GM12878 (cell line): ENCODE results near the gene JMJD4. TPM values are rescaled to one million over a fixed set of nuclear protein-coding genes. Genes with fewer than 3 reads are reported as not detected.

ENCODE experiments used
- ATAC-seq: fragments of 200-7000 bp; cut with Tn5 transposase; 3 replicates; pipeline ENCODE4 v1.9.1; 2020; ENCODE audit warnings: mild to moderate bottlenecking, moderate library complexity
- BruUV-seq: library from RNA; stranded (reverse); fragments of 400-500 nt; replicated peaks from 2 replicates; lab custom pipeline; 2021; lab: Mats Ljungman, UMichigan
- CTCF ChIA-PET: fragments of 300-600 bp; sonication (Branson Sonifier 250); formaldehyde crosslinking; extraction: SDS; loops from one replicate; lab custom pipeline; 2021; ENCODE audit warnings: inconsistent platforms; lab: Yijun Ruan, JAX
- POLR2A ChIA-PET: fragments of 350-600 bp; formaldehyde crosslinking; extraction: SDS; loops from one replicate; lab custom pipeline; 2021; ENCODE audit warnings: inconsistent platforms; lab: Charles Lee
- RAD21 ChIA-PET: fragments of 300-600 bp; sonication (Branson Sonifier 250); formaldehyde crosslinking; loops from one replicate; lab custom pipeline; 2023; ENCODE audit warnings: antibody characterized with exemption; ENCODE audit not compliant: unreplicated experiment; lab: Charles Lee
- SMC1A ChIA-PET: fragments of 300-600 bp; sonication (Branson Sonifier 250); formaldehyde crosslinking; loops from one replicate; lab custom pipeline; 2023; ENCODE audit not compliant: unreplicated experiment, uncharacterized antibody; lab: Charles Lee
- DNase-seq: peaks from one replicate; pipeline ENCODE4 v3.0.0-alpha.2; 2011; ENCODE audit warnings: low read depth, low spot score
- FAIRE-seq: peaks from 3 replicates; lab custom pipeline; 2011; peaks lifted over from hg19 to GRCh38; lab: Jason Lieb, UNC
- H2AFZ ChIP-seq: 2 replicates; pipeline ENCODE4 v1.6.0; 2011; ENCODE audit warnings: low read depth, low read length, control low read depth; ENCODE audit not compliant: control insufficient read depth
- H3K27ac ChIP-seq: 2 replicates; pipeline ENCODE4 v1.5.1; 2011; ENCODE audit warnings: control low read depth; ENCODE audit not compliant: control insufficient read depth, insufficient read depth
- H3K27me3 ChIP-seq, 2 experiments: replicated peaks in 1 of 2; 2 replicates each; pipeline versions ENCODE4 v1.6.0 to v1.6.1; 2011; ENCODE audit warnings: low read length in 1 of 2; ENCODE audit not compliant: control insufficient read depth in 2 of 2, insufficient read depth in 2 of 2
- H3K36me3 ChIP-seq, 2 experiments: 2 replicates each; pipeline ENCODE4 v1.5.1; 2011; ENCODE audit warnings: low read length in 1 of 2; ENCODE audit not compliant: control insufficient read depth in 2 of 2, insufficient read depth in 2 of 2
- H3K4me1 ChIP-seq: 2 replicates; pipeline ENCODE4 v1.6.1; 2011; ENCODE audit warnings: mild to moderate bottlenecking, low read length, moderate library complexity, mixed read lengths; ENCODE audit not compliant: control insufficient read depth, insufficient read depth
- H3K4me2 ChIP-seq: 2 replicates; pipeline ENCODE4 v1.6.0; 2011; ENCODE audit warnings: control low read depth; ENCODE audit not compliant: control insufficient read depth, insufficient read depth
- H3K4me3 ChIP-seq: fragments of 200-600 bp; sonication (generic); 2 replicates; pipeline ENCODE4 v1.5.1; 2016
- H3K79me2 ChIP-seq: 2 replicates; pipeline ENCODE4 v1.6.0; 2011; ENCODE audit warnings: low read length; ENCODE audit not compliant: control insufficient read depth, insufficient read depth
- H3K9ac ChIP-seq: 2 replicates; pipeline ENCODE4 v1.8.0; 2011; ENCODE audit warnings: low read length, control low read depth, mixed read lengths; ENCODE audit not compliant: control insufficient read depth, insufficient read depth
- H3K9me3 ChIP-seq: replicated peaks from 3 replicates; pipeline ENCODE4 v1.5.1; 2011; ENCODE audit warnings: mild to moderate bottlenecking, low read length; ENCODE audit not compliant: control insufficient read depth, insufficient read depth
- H4K20me1 ChIP-seq: 2 replicates; pipeline ENCODE4 v1.6.0; 2011; ENCODE audit not compliant: control insufficient read depth, insufficient read depth
- HCFC1 ChIP-seq: fragments of 150-350 bp; IDR thresholded peaks from 2 replicates; pipeline ENCODE4 v1.6.1; 2014; ENCODE audit warnings: low read length
- NR2C2 ChIP-seq: IDR thresholded peaks from 2 replicates; pipeline ENCODE4 v1.6.1; 2011; ENCODE audit warnings: borderline replicate concordance, low read depth; ENCODE audit not compliant: control insufficient read depth, insufficient read length
- RBBP5 ChIP-seq: fragments of 200-600 bp; sonication (generic); conservative IDR thresholded peaks from 2 replicates; pipeline ENCODE4 v1.6.1; 2016
- SUPT20H ChIP-seq: IDR thresholded peaks from 2 replicates; pipeline ENCODE4 v1.6.1; 2011; ENCODE audit warnings: low read depth, mild to moderate bottlenecking, low read length, moderate library complexity, borderline replicate concordance; ENCODE audit not compliant: control insufficient read depth
- YBX1 ChIP-seq: fragments of 450-650 bp; IDR thresholded peaks from 2 replicates; pipeline ENCODE4 v1.6.1; 2016; ENCODE audit warnings: antibody characterized with exemption
- ZNF207 ChIP-seq: fragments of 450-650 bp; IDR thresholded peaks from 2 replicates; pipeline ENCODE4 v1.6.1; 2014; ENCODE audit warnings: antibody characterized with exemption, mild to moderate bottlenecking, borderline replicate concordance
- WGBS: methylation state at CpG from one replicate; pipeline ENCODE4 v1.1.6; 2016; ENCODE audit warnings: low lambda C conversion rate; ENCODE audit not compliant: insufficient replicate concordance, insufficient coverage; ENCODE audit errors: missing lambda C conversion rate; 5-methylcytosine and 5-hydroxymethylcytosine counted together
- in situ Hi-C: fragments of 300-500 bp; cut with MboI; formaldehyde crosslinking; loops from 9 replicates; pipeline ENCODE4 v1.14.3; 2018; ENCODE audit warnings: mixed read lengths
- intact Hi-C: fragments of 100-400 bp; cut with micrococcal nuclease; formaldehyde crosslinking; loops from one replicate; pipeline ENCODE4 v1.14.2; 2022; ENCODE audit not compliant: unreplicated experiment
- polyA plus RNA-seq, 11 experiments: library from polyadenylated mRNA; depleted of rRNA in 4 of 11; unstranded in 6 of 11; stranded (reverse) in 5 of 11; fragments of >200 nt; fragmentation: Nextera tagmentation in 4 of 11; fragmentation: Illumina TruSeq in 1 of 11; extraction: Ambion mirVana in 4 of 11; extraction: Trizol in 1 of 11; gene quantifications; 1 replicate in 1 of 11; 2 replicates in 10 of 11; pipeline versions ENCODE4 v1.2.1 to v1.2.3, GENCODE V29; 2011 to 2016; ENCODE audit warnings: inconsistent platforms in 2 of 11, missing spikeins in 2 of 11, low read depth in 1 of 11
- total RNA-seq, 4 experiments: library from RNA; depleted of rRNA in 3 of 4; stranded (reverse); fragments of >200 nt in 3 of 4; fragmentation: Illumina TruSeq in 1 of 4; extraction: Trizol in 1 of 4; gene quantifications; 2 replicates each; pipeline versions ENCODE4 v1.2.1 to v1.2.3, GENCODE V29; 2013 to 2021
- TF ChIP-seq, protein P1 (sequence below): fragments of 450-650 bp; IDR thresholded peaks from 2 replicates; pipeline ENCODE4 v1.6.1; 2017; ENCODE audit warnings: mild to moderate bottlenecking, low read depth, inconsistent platforms; ENCODE audit not compliant: poor library complexity, severe bottlenecking
- TF ChIP-seq, protein P2 (sequence below): fragments of 450-650 bp; IDR thresholded peaks from 2 replicates; pipeline ENCODE4 v1.6.1; 2016; ENCODE audit warnings: mild to moderate bottlenecking, moderate library complexity, borderline replicate concordance
- TF ChIP-seq, protein P3 (sequence below): IDR thresholded peaks from 2 replicates; pipeline ENCODE4 v1.6.1; 2011; ENCODE audit warnings: borderline replicate concordance, low read depth, mild to moderate bottlenecking, moderate library complexity, low read length; ENCODE audit not compliant: insufficient read depth, poor library complexity, severe bottlenecking
- TF ChIP-seq, protein P4 (sequence below), 3 experiments: IDR thresholded peaks in 2 of 3; conservative IDR thresholded peaks in 1 of 3; 2 replicates each; pipeline ENCODE4 v1.5.1; 2011; ENCODE audit warnings: low read depth in 3 of 3, low read length in 3 of 3, mild to moderate bottlenecking in 3 of 3, control low read depth in 2 of 3, moderate library complexity in 2 of 3, inconsistent platforms in 1 of 3, mixed read lengths in 1 of 3; ENCODE audit not compliant: control insufficient read depth in 2 of 3, insufficient read depth in 1 of 3; ENCODE audit errors: extremely low read depth in 1 of 3

JMJD4 gene
- total and polyA plus RNA-seq, 10 of the 15 experiments (the other 5 are each of a cell fraction or from before 2014, with no cell fraction given), result 0.89 to 38.3 (median 18.4) TPM

DNA sequence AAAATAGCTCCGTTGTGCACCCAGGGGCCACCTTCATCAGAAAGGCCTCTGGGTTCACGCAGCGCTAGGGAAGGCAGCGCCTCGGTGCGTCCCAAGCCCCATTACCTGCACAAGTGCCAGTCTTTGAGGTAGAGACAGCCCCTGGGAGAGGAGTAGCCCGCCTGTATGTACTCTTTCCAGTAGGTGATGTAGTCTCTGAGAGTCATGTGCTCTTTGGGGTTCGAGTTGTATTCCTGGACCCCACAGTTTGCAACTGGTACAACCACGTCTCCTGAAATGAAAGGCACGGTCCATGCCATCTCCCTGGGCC is 601 bp downstream of the JMJD4 start (continued):
- TF ChIP-seq, protein P1, sequence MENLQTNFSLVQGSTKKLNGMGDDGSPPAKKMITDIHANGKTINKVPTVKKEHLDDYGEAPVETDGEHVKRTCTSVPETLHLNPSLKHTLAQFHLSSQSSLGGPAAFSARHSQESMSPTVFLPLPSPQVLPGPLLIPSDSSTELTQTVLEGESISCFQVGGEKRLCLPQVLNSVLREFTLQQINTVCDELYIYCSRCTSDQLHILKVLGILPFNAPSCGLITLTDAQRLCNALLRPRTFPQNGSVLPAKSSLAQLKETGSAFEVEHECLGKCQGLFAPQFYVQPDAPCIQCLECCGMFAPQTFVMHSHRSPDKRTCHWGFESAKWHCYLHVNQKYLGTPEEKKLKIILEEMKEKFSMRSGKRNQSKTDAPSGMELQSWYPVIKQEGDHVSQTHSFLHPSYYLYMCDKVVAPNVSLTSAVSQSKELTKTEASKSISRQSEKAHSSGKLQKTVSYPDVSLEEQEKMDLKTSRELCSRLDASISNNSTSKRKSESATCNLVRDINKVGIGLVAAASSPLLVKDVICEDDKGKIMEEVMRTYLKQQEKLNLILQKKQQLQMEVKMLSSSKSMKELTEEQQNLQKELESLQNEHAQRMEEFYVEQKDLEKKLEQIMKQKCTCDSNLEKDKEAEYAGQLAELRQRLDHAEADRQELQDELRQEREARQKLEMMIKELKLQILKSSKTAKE, result no peak
- no peak for TF ChIP-seq NR2C2

DNA sequence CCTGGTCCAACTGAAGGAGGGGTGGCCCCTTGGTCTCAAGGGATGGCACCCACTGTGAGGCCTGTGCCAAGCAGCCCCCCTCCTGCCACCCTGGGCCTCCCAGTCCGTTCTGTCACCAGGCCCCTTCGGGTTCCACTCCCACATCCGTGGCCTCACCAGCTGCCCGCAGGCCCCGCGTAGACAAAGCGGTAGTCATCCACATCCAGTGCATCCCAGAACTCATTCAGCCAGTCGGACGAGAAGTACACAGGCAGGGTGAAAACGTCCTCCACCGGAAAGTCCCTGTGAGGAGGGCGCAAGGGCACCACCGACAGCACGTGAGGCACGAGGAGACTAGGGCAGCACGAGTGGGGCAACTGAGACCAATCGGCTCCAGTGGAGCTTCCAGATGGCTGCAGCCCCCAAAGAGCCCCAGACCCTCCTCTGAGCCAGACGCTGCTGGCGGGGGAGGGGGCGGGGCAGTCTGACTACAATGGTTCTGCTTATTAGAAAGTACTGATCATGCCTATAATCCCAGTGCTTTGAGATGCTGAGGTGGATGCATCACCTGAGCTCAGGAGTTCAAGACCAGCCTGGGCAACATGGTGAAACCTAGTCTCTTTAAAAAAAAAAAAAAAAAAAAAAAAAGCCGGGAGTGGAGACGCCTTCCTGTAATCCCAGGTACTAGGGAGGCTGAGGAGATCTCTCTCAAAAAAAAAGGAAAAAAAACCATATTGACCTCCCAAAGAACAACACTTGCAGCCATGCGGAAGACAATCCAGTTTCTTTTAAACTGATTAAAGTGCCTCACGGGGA is 1.2 kb downstream of the JMJD4 start:
- ATAC-seq, result no peak
- ChIA-PET POLR2A (no interaction called here), RAD21 (no interaction called here), CTCF (interaction anchor here (0.9 kb wide), 1 partner anchor 54 kb away, joined by 4 read pairs; no protein-coding TSS in a partner anchor), SMC1A (no interaction called here)
- Histone ChIP-seq H3K4me1 (peaks cover 3% of the 10 kb centered on the region; the same call in 1 of the 2 replicates), H3K36me3 (peaks cover 0 to 6% of the 10 kb centered on the region in 2 experiments; a peak in 3 of 4 replicates), H2AFZ (peak overlapping the region; percentile 25; the same call in 1 of the 2 replicates), H3K4me2 (peak overlapping the region; percentile 93), H3K27me3 (no peaks in the 10 kb centered on the region), H3K9me3 (no peaks in the 10 kb centered on the region), H4K20me1 (no peaks in the 10 kb centered on the region), H3K9ac (peak overlapping the region; percentile 80), H3K79me2 (peaks cover 31% of the 10 kb centered on the region), H3K27ac (peak overlapping the region; percentile 60), H3K4me3 (peak overlapping the region; percentile 78)
- intact Hi-C loops (loop anchor here (10.0 kb wide), 1 partner anchor 51 kb away; no protein-coding TSS in a partner anchor), in situ Hi-C loops (no loop called here)
- FAIRE-seq, result no peak
- BruUV-seq, result TSS peak; percentile 81
- no peak for DNase-seq
- 79% methylated on average over 23 of the region's 24 CpGs for WGBS
- TF ChIP-seq SUPT20H, result no peak
- no peak for TF ChIP-seq ZNF207
- no peak for TF ChIP-seq RBBP5
- no peak for TF ChIP-seq HCFC1
- TF ChIP-seq, protein P2, sequence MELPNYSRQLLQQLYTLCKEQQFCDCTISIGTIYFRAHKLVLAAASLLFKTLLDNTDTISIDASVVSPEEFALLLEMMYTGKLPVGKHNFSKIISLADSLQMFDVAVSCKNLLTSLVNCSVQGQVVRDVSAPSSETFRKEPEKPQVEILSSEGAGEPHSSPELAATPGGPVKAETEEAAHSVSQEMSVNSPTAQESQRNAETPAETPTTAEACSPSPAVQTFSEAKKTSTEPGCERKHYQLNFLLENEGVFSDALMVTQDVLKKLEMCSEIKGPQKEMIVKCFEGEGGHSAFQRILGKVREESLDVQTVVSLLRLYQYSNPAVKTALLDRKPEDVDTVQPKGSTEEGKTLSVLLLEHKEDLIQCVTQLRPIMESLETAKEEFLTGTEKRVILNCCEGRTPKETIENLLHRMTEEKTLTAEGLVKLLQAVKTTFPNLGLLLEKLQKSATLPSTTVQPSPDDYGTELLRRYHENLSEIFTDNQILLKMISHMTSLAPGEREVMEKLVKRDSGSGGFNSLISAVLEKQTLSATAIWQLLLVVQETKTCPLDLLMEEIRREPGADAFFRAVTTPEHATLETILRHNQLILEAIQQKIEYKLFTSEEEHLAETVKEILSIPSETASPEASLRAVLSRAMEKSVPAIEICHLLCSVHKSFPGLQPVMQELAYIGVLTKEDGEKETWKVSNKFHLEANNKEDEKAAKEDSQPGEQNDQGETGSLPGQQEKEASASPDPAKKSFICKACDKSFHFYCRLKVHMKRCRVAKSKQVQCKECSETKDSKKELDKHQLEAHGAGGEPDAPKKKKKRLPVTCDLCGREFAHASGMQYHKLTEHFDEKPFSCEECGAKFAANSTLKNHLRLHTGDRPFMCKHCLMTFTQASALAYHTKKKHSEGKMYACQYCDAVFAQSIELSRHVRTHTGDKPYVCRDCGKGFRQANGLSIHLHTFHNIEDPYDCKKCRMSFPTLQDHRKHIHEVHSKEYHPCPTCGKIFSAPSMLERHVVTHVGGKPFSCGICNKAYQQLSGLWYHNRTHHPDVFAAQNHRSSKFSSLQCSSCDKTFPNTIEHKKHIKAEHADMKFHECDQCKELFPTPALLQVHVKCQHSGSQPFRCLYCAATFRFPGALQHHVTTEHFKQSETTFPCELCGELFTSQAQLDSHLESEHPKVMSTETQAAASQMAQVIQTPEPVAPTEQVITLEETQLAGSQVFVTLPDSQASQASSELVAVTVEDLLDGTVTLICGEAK, result no peak
- TF ChIP-seq YBX1, result no peak
- TF ChIP-seq, protein P3, sequence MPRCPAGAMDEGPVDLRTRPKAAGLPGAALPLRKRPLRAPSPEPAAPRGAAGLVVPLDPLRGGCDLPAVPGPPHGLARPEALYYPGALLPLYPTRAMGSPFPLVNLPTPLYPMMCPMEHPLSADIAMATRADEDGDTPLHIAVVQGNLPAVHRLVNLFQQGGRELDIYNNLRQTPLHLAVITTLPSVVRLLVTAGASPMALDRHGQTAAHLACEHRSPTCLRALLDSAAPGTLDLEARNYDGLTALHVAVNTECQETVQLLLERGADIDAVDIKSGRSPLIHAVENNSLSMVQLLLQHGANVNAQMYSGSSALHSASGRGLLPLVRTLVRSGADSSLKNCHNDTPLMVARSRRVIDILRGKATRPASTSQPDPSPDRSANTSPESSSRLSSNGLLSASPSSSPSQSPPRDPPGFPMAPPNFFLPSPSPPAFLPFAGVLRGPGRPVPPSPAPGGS, result no peak
- TF ChIP-seq, protein P4, sequence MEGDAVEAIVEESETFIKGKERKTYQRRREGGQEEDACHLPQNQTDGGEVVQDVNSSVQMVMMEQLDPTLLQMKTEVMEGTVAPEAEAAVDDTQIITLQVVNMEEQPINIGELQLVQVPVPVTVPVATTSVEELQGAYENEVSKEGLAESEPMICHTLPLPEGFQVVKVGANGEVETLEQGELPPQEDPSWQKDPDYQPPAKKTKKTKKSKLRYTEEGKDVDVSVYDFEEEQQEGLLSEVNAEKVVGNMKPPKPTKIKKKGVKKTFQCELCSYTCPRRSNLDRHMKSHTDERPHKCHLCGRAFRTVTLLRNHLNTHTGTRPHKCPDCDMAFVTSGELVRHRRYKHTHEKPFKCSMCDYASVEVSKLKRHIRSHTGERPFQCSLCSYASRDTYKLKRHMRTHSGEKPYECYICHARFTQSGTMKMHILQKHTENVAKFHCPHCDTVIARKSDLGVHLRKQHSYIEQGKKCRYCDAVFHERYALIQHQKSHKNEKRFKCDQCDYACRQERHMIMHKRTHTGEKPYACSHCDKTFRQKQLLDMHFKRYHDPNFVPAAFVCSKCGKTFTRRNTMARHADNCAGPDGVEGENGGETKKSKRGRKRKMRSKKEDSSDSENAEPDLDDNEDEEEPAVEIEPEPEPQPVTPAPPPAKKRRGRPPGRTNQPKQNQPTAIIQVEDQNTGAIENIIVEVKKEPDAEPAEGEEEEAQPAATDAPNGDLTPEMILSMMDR (IDR thresholded peaks at IDR 0.05 in 2 of 3, conservative IDR thresholded peaks at IDR 0.05 in 1 of 3; ENCODE audit: control insufficient read depth in 2 of 3, extremely low read depth in 1 of 3, insufficient read depth in 1 of 3, low read depth in 3 of 3, low read length in 3 of 3), result no peak
